ENCODE data around the gene ING3. TPM values are rescaled to one million over a fixed set of nuclear protein-coding genes. Genes with fewer than 3 reads are reported as not detected.

The ING3 gene
- total RNA-seq, 1 experiment from 2014 or later: 23.1 TPM

- no peaks in the 10 kb centered on the region for H3K79me2 ChIP-seq (ENCODE audit: insufficient read depth, low read length)
- Mint-ChIP-seq H3K27me3 (ENCODE audit: low read depth) (no peaks in the 10 kb centered on the region), H3K9me3 (peaks cover 0 to 2% of the 10 kb centered on the region in 2 experiments; a peak in 1 of 5 replicates), H3K4me1 (peaks cover 3 to 17% of the 10 kb centered on the region in 2 experiments; a peak in 2 of 4 replicates), H3K36me3 (ENCODE audit: insufficient read depth in 1 of 3, low read depth in 3 of 3) (no peaks in the 10 kb centered on the region), H3K27ac (no peak overlapping the region), H3K4me3 (no peak overlapping the region)
- H2BK12ac ChIP-seq (ENCODE audit: insufficient read length, low read depth, low read length): no peak overlapping the region
- no peak overlapping the region for H2BK20ac ChIP-seq (ENCODE audit: low read depth, low read length, poor library complexity, severe bottlenecking)
- no peaks in the 10 kb centered on the region for H3K79me1 ChIP-seq (ENCODE audit: insufficient read depth, low read depth, low read length, poor library complexity, severe bottlenecking)
- no peak overlapping the region for H3K56ac ChIP-seq (ENCODE audit: insufficient read length, low read depth, low read length)
- no peak overlapping the region for H2AFZ ChIP-seq (ENCODE audit: low read length)
- no peak overlapping the region for H3K18ac ChIP-seq (ENCODE audit: insufficient read length, low read depth, low read length)
- DNase-seq: no peak
- H4K91ac ChIP-seq (ENCODE audit: insufficient read length, low read depth, low read length): no peak overlapping the region
- no peak overlapping the region for H2AK5ac ChIP-seq (ENCODE audit: insufficient read length, low read length)
- no peaks in the 10 kb centered on the region for H4K20me1 ChIP-seq (ENCODE audit: control insufficient read depth, insufficient read depth, insufficient read length)
- no peak overlapping the region for H3K14ac ChIP-seq (ENCODE audit: insufficient read depth, low read length)
- H3K27ac ChIP-seq (ENCODE audit: insufficient read length, low read depth, low read length): no peak overlapping the region
- H2BK120ac ChIP-seq (ENCODE audit: low read depth, low read length, poor library complexity, severe bottlenecking): no peak overlapping the region
- no peak overlapping the region for H3K4ac ChIP-seq (ENCODE audit: low read depth, low read length)
- no peaks in the 10 kb centered on the region for H3K9me3 ChIP-seq (ENCODE audit: control insufficient read depth, low read depth, low read length)
- H3K4me2 ChIP-seq (ENCODE audit: insufficient read depth, insufficient read length, low read length): no peak overlapping the region
- no peak overlapping the region for H3K9ac ChIP-seq (ENCODE audit: extremely low read depth, insufficient read length, low read length)
- no peak overlapping the region for H3T11ph ChIP-seq (ENCODE audit: low read length)
- no peaks in the 10 kb centered on the region for H3K27me3 ChIP-seq (ENCODE audit: insufficient read depth, low read length)
- H3K4me1 ChIP-seq (ENCODE audit: insufficient read depth, low read length): no peaks in the 10 kb centered on the region
- H2BK5ac ChIP-seq (ENCODE audit: insufficient read length, low read length): no peak overlapping the region
- no peak overlapping the region for H4K8ac ChIP-seq (replicated peaks; ENCODE audit: insufficient read length, low read depth, low read length)
- no peak overlapping the region for H4K5ac ChIP-seq (ENCODE audit: insufficient read length, low read depth, low read length)
- H3K23ac ChIP-seq (ENCODE audit: insufficient read length, low read depth, low read length): no peak overlapping the region
- no peak for TF ChIP-seq CTCF (conservative IDR thresholded peaks at IDR 0.05)
- no peak overlapping the region for H2BK15ac ChIP-seq (ENCODE audit: low read depth, low read length)
- no peaks in the 10 kb centered on the region for H3K23me2 ChIP-seq (ENCODE audit: insufficient read length, low read depth, low read length, poor library complexity, severe bottlenecking)
Measured at GRCh38 chr7:121023194-121023593, 72.6 kb downstream of the ING3 start.
